ENCODE measurements around the gene IFNK. TPM values are rescaled to one million over a fixed set of nuclear protein-coding genes. Genes with fewer than 3 reads are reported as not detected.

Gene IFNK
- total RNA-seq, 1 donor from 2014 or later = not detected

DNA sequence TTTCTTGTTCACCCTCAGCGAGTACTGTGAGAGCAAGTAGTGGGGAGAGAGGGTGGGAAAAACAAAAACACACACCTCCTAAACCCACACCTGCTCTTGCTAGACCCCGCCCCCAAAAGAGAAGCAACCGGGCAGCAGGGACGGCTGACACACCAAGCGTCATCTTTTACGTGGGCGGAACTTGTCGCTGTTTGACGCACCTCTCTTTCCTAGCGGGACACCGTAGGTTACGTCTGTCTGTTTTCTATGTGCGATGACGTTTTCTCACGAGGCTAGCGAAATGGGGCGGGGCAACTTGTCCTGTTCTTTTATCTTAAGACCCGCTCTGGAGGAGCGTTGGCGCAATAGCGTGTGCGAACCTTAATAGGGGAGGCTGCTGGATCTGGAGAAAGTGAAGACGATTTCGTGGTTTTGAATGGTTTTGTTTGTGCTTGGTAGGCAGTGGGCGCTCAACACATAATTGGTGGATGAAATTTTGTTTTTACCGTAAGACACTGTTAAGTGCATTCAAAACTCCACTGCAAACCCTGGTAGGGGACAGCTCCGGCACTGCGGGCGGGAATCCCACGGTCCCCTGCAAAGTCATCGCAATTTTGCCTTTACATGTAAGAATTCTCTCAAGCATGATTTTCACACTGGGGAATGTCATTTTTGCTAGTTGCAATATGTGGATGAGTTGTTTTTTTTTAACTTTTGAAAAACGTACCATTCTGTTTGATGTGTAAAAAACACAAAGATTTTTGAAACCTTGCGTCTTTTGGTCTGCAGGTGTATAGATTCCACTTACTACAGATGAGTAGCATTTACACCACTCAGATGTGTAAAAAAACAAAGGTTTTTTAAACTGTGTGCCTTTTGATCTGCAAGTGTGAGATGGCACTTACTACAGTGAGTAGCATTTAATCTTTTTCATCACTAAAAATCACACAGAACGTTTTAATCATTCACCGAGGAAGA is 49.8 kb downstream of the IFNK start:
- DNase-seq = peak; percentile 100

Other genes starting within 250 kb of the IFNK start
- gene EQTN, start 227.1 kb upstream of the IFNK start, total RNA-seq = not detected in 2 replicates
- 0.85 and 2.1 TPM in 2 replicates for gene MOB3B, start 5.5 kb downstream of the IFNK start, total RNA-seq
- 8.6 and 10.9 TPM in 2 replicates for gene C9orf72, start 49.2 kb downstream of the IFNK start, total RNA-seq

Measured in dermis blood vessel endothelial cell (primary cell).